Measurements from ENCODE around the gene KIF14. TPM values are rescaled to one million over a fixed set of nuclear protein-coding genes. Genes with fewer than 3 reads are reported as not detected.

Gene KIF14
- total and polyA plus RNA-seq, 2 experiments from 2014 or later: 2.2 to 5.1 TPM

GRCh38 chr1:200659269-200659668, 38.7 kb upstream of the KIF14 start:
- Histone ChIP-seq H3K9ac (no peak overlapping the region), H3K27me3 (replicated peaks; ENCODE audit: insufficient read depth) (no peaks in the 10 kb centered on the region), H3K27ac (no peak overlapping the region), H3K4me1 (ENCODE audit: insufficient read depth) (peaks cover 15% of the 10 kb centered on the region), H3F3A (ENCODE audit: insufficient read depth) (no peaks in the 10 kb centered on the region; the same call in 1 of the 2 replicates), H4K20me1 (ENCODE audit: insufficient read depth) (no peaks in the 10 kb centered on the region), H3K4me2 (ENCODE audit: unreplicated experiment) (no peak overlapping the region), H3K79me2 (ENCODE audit: insufficient read depth) (peaks cover 29% of the 10 kb centered on the region; the same call in 1 of the 2 replicates), H3K36me3 (ENCODE audit: low read depth) (peaks cover 22% of the 10 kb centered on the region; the same call in 1 of the 2 replicates), H3K4me3 (no peak overlapping the region), H3K9me2 (ENCODE audit: insufficient read depth) (no peaks in the 10 kb centered on the region), H2AFZ (no peak overlapping the region), H3K9me3 (ENCODE audit: low read depth) (no peaks in the 10 kb centered on the region)
- in situ Hi-C loops (cut with MboI): no loop called here
- TF ChIP-seq EZH2 (IDR thresholded peaks at IDR 0.05; ENCODE audit: insufficient read depth, poor library complexity, severe bottlenecking): no peak
- TF ChIP-seq EZH2phosphoT487 (IDR thresholded peaks at IDR 0.05; ENCODE audit: insufficient read depth, low read depth): no peak
- peak; percentile 36 for DNase-seq
- WGBS, 2 experiments (ENCODE audit: low coverage in 1 of 2, low lambda C conversion rate in 2 of 2, missing lambda C conversion rate in 2 of 2): 69% methylated on average over 1 of the region's 1 CpG

GRCh38 chr1:200658037-200658818, 37.7 kb upstream of the KIF14 start:
- Histone ChIP-seq H3K36me3 (ENCODE audit: low read depth) (peaks cover 22% of the 10 kb centered on the region; the same call in 1 of the 2 replicates), H3K4me2 (ENCODE audit: unreplicated experiment) (no peak overlapping the region), H3K9me3 (ENCODE audit: low read depth) (no peaks in the 10 kb centered on the region), H3F3A (ENCODE audit: insufficient read depth) (no peaks in the 10 kb centered on the region; the same call in 1 of the 2 replicates), H3K9me2 (ENCODE audit: insufficient read depth) (no peaks in the 10 kb centered on the region), H3K27me3 (replicated peaks; ENCODE audit: insufficient read depth) (no peaks in the 10 kb centered on the region), H3K27ac (no peak overlapping the region), H3K4me1 (ENCODE audit: insufficient read depth) (peaks cover 15% of the 10 kb centered on the region), H2AFZ (no peak overlapping the region), H3K4me3 (no peak overlapping the region), H3K9ac (no peak overlapping the region), H4K20me1 (ENCODE audit: insufficient read depth) (no peaks in the 10 kb centered on the region), H3K79me2 (ENCODE audit: insufficient read depth) (0 out of 2 replicates have a peak, but pooled peaks cover 22% of the 10 kb centered on the region)
- in situ Hi-C loops (cut with MboI): no loop called here
- WGBS, 2 experiments (ENCODE audit: low coverage in 1 of 2, low lambda C conversion rate in 2 of 2, missing lambda C conversion rate in 2 of 2): 85 to 87% methylated on average over 4 of the region's 4 CpGs
- DNase-seq: no peak
- TF ChIP-seq EZH2phosphoT487 (IDR thresholded peaks at IDR 0.05; ENCODE audit: insufficient read depth, low read depth) (no peak), EZH2 (IDR thresholded peaks at IDR 0.05; ENCODE audit: insufficient read depth, poor library complexity, severe bottlenecking) (no peak)

DNA sequence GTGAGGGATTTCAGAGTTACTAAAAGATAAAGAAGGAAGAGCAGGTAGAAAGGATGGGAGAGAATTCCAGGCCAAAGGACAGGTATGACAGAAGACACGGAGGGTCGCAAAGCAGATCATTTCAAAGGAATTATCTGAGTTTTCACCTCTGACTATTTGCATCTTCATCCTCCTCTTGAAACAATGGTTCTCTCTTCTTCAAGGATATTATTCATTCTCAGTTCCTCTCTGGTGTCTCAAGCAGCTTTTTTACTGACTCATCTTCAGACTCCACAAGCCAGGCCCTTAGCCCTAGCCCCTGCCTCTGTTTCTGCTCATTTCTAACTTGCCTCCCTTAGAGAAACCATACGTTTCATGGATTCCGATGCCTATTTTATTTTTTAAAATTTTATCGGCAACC, 34.1 kb upstream of the KIF14 start:
- no peaks in the 10 kb centered on the region for H4K20me1 ChIP-seq (ENCODE audit: insufficient read depth)
- peak; percentile 18 for DNase-seq
- H3K36me3 ChIP-seq (ENCODE audit: low read depth): peaks cover 18% of the 10 kb centered on the region; the same call in 1 of the 2 replicates
- no peaks in the 10 kb centered on the region for H3K9me2 ChIP-seq (ENCODE audit: insufficient read depth)
- no peak for TF ChIP-seq EZH2phosphoT487 (IDR thresholded peaks at IDR 0.05; ENCODE audit: insufficient read depth, low read depth)
- TF ChIP-seq EZH2 (IDR thresholded peaks at IDR 0.05; ENCODE audit: insufficient read depth, poor library complexity, severe bottlenecking): no peak
- H2AFZ ChIP-seq: no peak overlapping the region
- H3F3A ChIP-seq (ENCODE audit: insufficient read depth): no peaks in the 10 kb centered on the region; the same call in 1 of the 2 replicates
- WGBS, 2 experiments (ENCODE audit: low coverage in 1 of 2, low lambda C conversion rate in 2 of 2, missing lambda C conversion rate in 2 of 2): 96 to 98% methylated on average over 5 of the region's 5 CpGs
- H3K4me1 ChIP-seq (ENCODE audit: insufficient read depth): peaks cover 14% of the 10 kb centered on the region
- H3K9me3 ChIP-seq (ENCODE audit: low read depth): no peaks in the 10 kb centered on the region
- no peak overlapping the region for H3K27ac ChIP-seq
- in situ Hi-C loops (cut with MboI): no loop called here
- 0 out of 2 replicates have a peak, but pooled peaks cover under 1% of the 10 kb centered on the region for H3K79me2 ChIP-seq (ENCODE audit: insufficient read depth)
- H3K9ac ChIP-seq: no peak overlapping the region
- H3K4me3 ChIP-seq: no peak overlapping the region
- H3K4me2 ChIP-seq (ENCODE audit: unreplicated experiment): no peak overlapping the region
- no peaks in the 10 kb centered on the region for H3K27me3 ChIP-seq (replicated peaks; ENCODE audit: insufficient read depth)

GRCh38 chr1:200653022-200653462, 32.5 kb upstream of the KIF14 start:
- 0 out of 2 replicates have a peak, but pooled peaks cover 6% of the 10 kb centered on the region for H3K4me1 ChIP-seq (ENCODE audit: insufficient read depth)
- H2AFZ ChIP-seq: no peak overlapping the region
- H3K4me3 ChIP-seq: no peak overlapping the region
- WGBS, 2 experiments (ENCODE audit: low coverage in 1 of 2, low lambda C conversion rate in 2 of 2, missing lambda C conversion rate in 2 of 2): 86 to 89% methylated on average over 5 of the region's 5 CpGs
- no peak overlapping the region for H3K27ac ChIP-seq
- H3K36me3 ChIP-seq (ENCODE audit: low read depth): peaks cover 24% of the 10 kb centered on the region
- in situ Hi-C loops (cut with MboI): no loop called here
- H3K4me2 ChIP-seq (ENCODE audit: unreplicated experiment): no peak overlapping the region
- TF ChIP-seq EZH2 (IDR thresholded peaks at IDR 0.05; ENCODE audit: insufficient read depth, poor library complexity, severe bottlenecking) (no peak), EZH2phosphoT487 (IDR thresholded peaks at IDR 0.05; ENCODE audit: insufficient read depth, low read depth) (no peak)
- no peaks in the 10 kb centered on the region for H3K27me3 ChIP-seq (replicated peaks; ENCODE audit: insufficient read depth)
- no peaks in the 10 kb centered on the region for H3K79me2 ChIP-seq (ENCODE audit: insufficient read depth)
- DNase-seq: no peak
- no peaks in the 10 kb centered on the region for H3K9me3 ChIP-seq (ENCODE audit: low read depth)
- H3K9ac ChIP-seq: no peak overlapping the region
- H3K9me2 ChIP-seq (ENCODE audit: insufficient read depth): no peaks in the 10 kb centered on the region
- H3F3A ChIP-seq (ENCODE audit: insufficient read depth): no peaks in the 10 kb centered on the region
- no peaks in the 10 kb centered on the region for H4K20me1 ChIP-seq (ENCODE audit: insufficient read depth)

Data from GM23248 (cell line).